Tibial artery (tissue), 4 donors: ENCODE data around the gene CATSPER1.
"Not testable (repeated sequence)": the region's sequence is repeated elsewhere in the genome, so short reads cannot be mapped to it uniquely, and the experiment has no call there.

Experiments
- DNase-seq, 2 donors: peaks; one replicate each; pipeline ENCODE4 v3.0.0-alpha.2; 2019
- H3K27ac ChIP-seq, 2 donors: fragments of 200-600 bp; sonication (generic) in 1 of 2; 1 replicate in 1 of 2; 2 replicates in 1 of 2; pipeline ENCODE4 v1.5.1; 2018 to 2019; ENCODE audit warnings: mild to moderate bottlenecking in 1 of 2
- H3K27me3 ChIP-seq, 2 donors: fragments of 200-600 bp; sonication (generic) in 1 of 2; one replicate each; pipeline versions ENCODE4 v1.5.1 to v1.6.0; 2016 to 2019
- H3K36me3 ChIP-seq, 3 donors: fragments of 200-600 bp; sonication (generic) in 2 of 3; one replicate each; pipeline ENCODE4 v1.5.1; 2016 to 2019; ENCODE audit warnings: mild to moderate bottlenecking in 2 of 3
- H3K4me1 ChIP-seq, 4 donors: fragments of 200-600 bp; sonication (generic) in 2 of 4; 1 replicate in 3 of 4; 2 replicates in 1 of 4; pipeline ENCODE4 v1.5.1; 2016 to 2019
- H3K4me3 ChIP-seq, 2 donors: fragments of 200-600 bp; sonication (generic) in 1 of 2; 1 replicate in 1 of 2; 2 replicates in 1 of 2; pipeline ENCODE4 v1.5.1; 2018 to 2019; ENCODE audit warnings: mild to moderate bottlenecking in 2 of 2
- H3K9me3 ChIP-seq, 3 donors: fragments of 200-600 bp; sonication (generic) in 1 of 3; one replicate each; pipeline ENCODE4 v1.5.1; 2016 to 2019
- CTCF ChIP-seq, 2 experiments: fragments of 200-600 bp in 1 of 2; fragments of 450-650 bp in 1 of 2; IDR thresholded peaks; one replicate each; pipeline ENCODE4 v1.5.1; 2017 to 2019; ENCODE audit warnings: antibody characterized with exemption in 2 of 2, mild to moderate bottlenecking in 1 of 2, moderate library complexity in 1 of 2
- intact Hi-C: fragments of 100-400 bp; cut with DNase I; formaldehyde crosslinking; loops from one replicate; pipeline ENCODE4 v1.15.0; 2023; ENCODE audit warnings: low total_unique reads

CATSPER1 gene

GRCh38 chr11:66032957-66033735 is 6.9 kb upstream of the CATSPER1 start:
- intact Hi-C loops: no loop called here

GRCh38 chr11:66023186-66023440 is 3.2 kb downstream of the CATSPER1 start:
- intact Hi-C loops: loop anchor here (5.0 kb wide), 1 partner anchor 36 kb away; no protein-coding TSS in a partner anchor
- not testable (repeated sequence) for H3K4me3 ChIP-seq, DNase-seq, H3K27me3 ChIP-seq, H3K9me3 ChIP-seq, H3K36me3 ChIP-seq, H3K27ac ChIP-seq
- peaks cover 0 to 27% (median 23%) of the 10 kb centered on the region in 4 donors for H3K4me1 ChIP-seq

More at GRCh38 chr11:66032957-66033735, 6.9 kb upstream of the CATSPER1 start:
- DNase-seq: no peak
- Histone ChIP-seq H3K4me1 (no peaks in the 10 kb centered on the region), H3K27me3 (no peaks in the 10 kb centered on the region), H3K36me3 (no peaks in the 10 kb centered on the region), H3K9me3 (no peaks in the 10 kb centered on the region), H3K27ac (no peak overlapping the region), H3K4me3 (no peak overlapping the region)
- TF ChIP-seq CTCF (IDR thresholded peaks at IDR 0.05): no peak

- peak; percentile 97 to 99 for TF ChIP-seq CTCF (IDR thresholded peaks at IDR 0.05)
- H3K9me3 ChIP-seq: no peaks in the 10 kb centered on the region
- intact Hi-C loops: loop anchor here (5.0 kb wide), 1 partner anchor 35 kb away; no protein-coding TSS in a partner anchor
- peak overlapping the region; percentile 12 to 30 for H3K4me3 ChIP-seq
- no peaks in the 10 kb centered on the region for H3K36me3 ChIP-seq
- H3K27me3 ChIP-seq: no peaks in the 10 kb centered on the region
- peaks cover 0 to 27% (median 23%) of the 10 kb centered on the region in 4 donors for H3K4me1 ChIP-seq
- DNase-seq: peak; percentile 62 to 85
- H3K27ac ChIP-seq: peak overlapping the region in 1 of 2 donors; percentile 34
Measured at GRCh38 chr11:66022401-66023185, 3.7 kb downstream of the CATSPER1 start.

- H3K9me3 ChIP-seq: no peaks in the 10 kb centered on the region
- intact Hi-C loops: loop anchor here (1.0 to 5.0 kb wide), 2 partner anchors 19 to 33 kb away; no protein-coding TSS in a partner anchor
- DNase-seq: peak; percentile 39 to 78
- peak overlapping the region; percentile 34 to 52 for H3K27ac ChIP-seq
- peaks cover 0 to 45% (median 38%) of the 10 kb centered on the region in 4 donors for H3K4me1 ChIP-seq
- H3K27me3 ChIP-seq: no peaks in the 10 kb centered on the region
- no peak for TF ChIP-seq CTCF (IDR thresholded peaks at IDR 0.05)
- no peaks in the 10 kb centered on the region for H3K36me3 ChIP-seq
- H3K4me3 ChIP-seq: no peak overlapping the region
Measured at GRCh38 chr11:66020618-66021357, 5.5 kb downstream of the CATSPER1 start.

- Histone ChIP-seq H3K4me1 (peaks cover 0 to 51% (median 43%) of the 10 kb centered on the region in 4 donors), H3K4me3 (no peak overlapping the region), H3K27ac (peak overlapping the region; percentile 34 to 52), H3K36me3 (no peaks in the 10 kb centered on the region), H3K9me3 (no peaks in the 10 kb centered on the region), H3K27me3 (no peaks in the 10 kb centered on the region)
- DNase-seq: no peak
- TF ChIP-seq CTCF (IDR thresholded peaks at IDR 0.05): no peak
- intact Hi-C loops: loop anchor here (5.0 kb wide), 1 partner anchor 33 kb away; no protein-coding TSS in a partner anchor
Measured at GRCh38 chr11:66020212-66020611, 6.1 kb downstream of the CATSPER1 start.
